Measurements from ENCODE around the gene KRT77.

GRCh38 chr12:52666471-52666870, 36.9 kb downstream of the KRT77 start:
- TF ChIP-seq, protein P1, sequence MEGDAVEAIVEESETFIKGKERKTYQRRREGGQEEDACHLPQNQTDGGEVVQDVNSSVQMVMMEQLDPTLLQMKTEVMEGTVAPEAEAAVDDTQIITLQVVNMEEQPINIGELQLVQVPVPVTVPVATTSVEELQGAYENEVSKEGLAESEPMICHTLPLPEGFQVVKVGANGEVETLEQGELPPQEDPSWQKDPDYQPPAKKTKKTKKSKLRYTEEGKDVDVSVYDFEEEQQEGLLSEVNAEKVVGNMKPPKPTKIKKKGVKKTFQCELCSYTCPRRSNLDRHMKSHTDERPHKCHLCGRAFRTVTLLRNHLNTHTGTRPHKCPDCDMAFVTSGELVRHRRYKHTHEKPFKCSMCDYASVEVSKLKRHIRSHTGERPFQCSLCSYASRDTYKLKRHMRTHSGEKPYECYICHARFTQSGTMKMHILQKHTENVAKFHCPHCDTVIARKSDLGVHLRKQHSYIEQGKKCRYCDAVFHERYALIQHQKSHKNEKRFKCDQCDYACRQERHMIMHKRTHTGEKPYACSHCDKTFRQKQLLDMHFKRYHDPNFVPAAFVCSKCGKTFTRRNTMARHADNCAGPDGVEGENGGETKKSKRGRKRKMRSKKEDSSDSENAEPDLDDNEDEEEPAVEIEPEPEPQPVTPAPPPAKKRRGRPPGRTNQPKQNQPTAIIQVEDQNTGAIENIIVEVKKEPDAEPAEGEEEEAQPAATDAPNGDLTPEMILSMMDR (IDR thresholded peaks at IDR 0.05), result no peak
- no peak for TF ChIP-seq POLR2A (IDR thresholded peaks at IDR 0.05)

All from lower leg skin (tissue), 3 donors.